Measurements from ENCODE around the gene ID1. TPM values are rescaled to one million over a fixed set of nuclear protein-coding genes. Genes with fewer than 3 reads are reported as not detected.
"Not testable (repeated sequence)": the region's sequence is repeated elsewhere in the genome, so short reads cannot be mapped to it uniquely, and the experiment has no call there.

ID1 gene
- total and polyA plus RNA-seq, 5 donors, result 122 to 273 (median 141) TPM

DNA sequence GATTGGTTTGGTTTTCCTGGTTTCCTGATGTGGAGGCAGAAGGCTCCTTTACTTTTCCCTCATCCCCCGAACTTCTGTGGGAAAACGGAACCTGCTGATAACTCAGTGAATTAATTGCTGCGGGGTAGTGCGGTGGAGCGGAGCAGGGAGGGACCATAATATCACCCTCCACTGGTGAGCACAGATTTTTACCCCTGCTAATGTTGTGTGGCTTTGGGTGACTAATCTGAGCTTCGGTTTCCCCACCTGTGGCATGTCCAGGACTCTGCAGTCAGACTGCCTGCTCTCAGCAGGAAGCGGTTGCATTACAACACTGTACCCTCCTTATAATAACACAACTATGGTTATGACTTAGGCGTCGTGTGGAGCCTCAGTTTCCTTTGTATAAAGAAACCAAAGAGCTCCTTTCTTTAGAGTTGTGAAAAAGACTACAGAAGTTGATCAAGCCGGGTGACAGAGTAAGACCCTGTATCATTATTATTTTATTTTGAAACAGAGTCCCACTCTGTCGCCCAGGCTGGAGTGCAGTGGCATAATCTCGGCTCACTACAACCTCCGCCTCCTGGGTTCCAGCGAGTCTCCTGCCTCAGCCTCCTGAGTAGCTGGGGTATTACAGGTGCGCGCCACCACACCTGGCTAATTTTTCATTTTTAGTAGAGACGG, 2.2 kb upstream of the ID1 start:
- 72% methylated on average over 17 of the region's 17 CpGs for WGBS
- no peaks in the 10 kb centered on the region for H3K4me1 ChIP-seq (ENCODE audit: control insufficient read depth, insufficient read depth, low read length)
- ATAC-seq (no peak), DNase-seq (peak in 1 of 3 donors; percentile 51)
- intact Hi-C loops (cut with DNase I), result no loop called here
- no peaks in the 10 kb centered on the region for H3K27me3 ChIP-seq (ENCODE audit: control insufficient read depth, insufficient read depth)
- peak overlapping the region; percentile 19 for H3K27ac ChIP-seq (ENCODE audit: low read length)
- H3K4me3 ChIP-seq (ENCODE audit: low read length), result no peak overlapping the region
- no peaks in the 10 kb centered on the region for H3K9me3 ChIP-seq (ENCODE audit: control insufficient read depth, low read length)

DNA sequence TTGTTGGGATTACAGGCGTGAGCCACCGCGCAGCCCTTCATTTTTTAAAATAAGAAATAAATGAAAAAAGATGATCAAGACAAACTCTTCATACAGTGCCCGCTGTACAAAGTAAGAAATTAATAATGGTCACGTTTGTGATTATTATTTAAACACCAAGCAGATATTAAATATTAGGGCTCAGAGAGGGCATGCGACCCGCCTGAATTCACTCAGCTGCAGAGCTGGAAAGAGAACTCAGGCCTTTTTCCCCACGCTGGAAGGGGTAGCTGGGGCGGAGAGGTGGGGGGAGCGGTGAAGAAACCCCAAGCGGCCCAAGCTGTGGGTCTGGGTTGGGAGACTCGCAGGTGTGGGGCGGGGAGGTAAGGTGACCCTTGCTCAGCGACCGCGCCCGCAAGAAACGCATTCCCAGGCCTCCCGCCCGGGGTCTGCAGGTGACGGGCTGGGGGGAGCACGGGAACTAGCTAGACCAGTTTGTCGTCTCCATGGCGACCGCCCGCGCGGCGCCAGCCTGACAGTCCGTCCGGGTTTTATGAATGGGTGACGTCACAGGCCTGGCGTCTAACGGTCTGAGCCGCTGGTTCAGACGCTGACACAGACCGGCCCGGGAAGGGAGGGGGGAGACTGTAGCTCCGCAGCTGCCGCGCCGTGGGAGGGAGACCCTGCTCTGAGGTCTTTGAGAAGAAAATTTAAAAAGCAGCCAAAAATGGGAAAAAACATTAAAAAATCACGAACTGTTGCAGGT, 1.1 kb upstream of the ID1 start:
- Histone ChIP-seq H3K4me3 (ENCODE audit: low read length) (peak overlapping the region; percentile 64), H3K9me3 (ENCODE audit: control insufficient read depth, low read length) (no peaks in the 10 kb centered on the region), H3K27me3 (ENCODE audit: control insufficient read depth, insufficient read depth) (no peaks in the 10 kb centered on the region), H3K4me1 (ENCODE audit: control insufficient read depth, insufficient read depth, low read length) (no peaks in the 10 kb centered on the region), H3K27ac (ENCODE audit: low read length) (peak overlapping the region; percentile 95)
- 12% methylated on average over 43 of the region's 43 CpGs for WGBS
- ATAC-seq (peak; percentile 79 to 88), DNase-seq (peak; percentile 99 to 100 (median 99))
- intact Hi-C loops (cut with DNase I), result loop anchor here in 2 of 4 donors (2.0 kb wide), 1 partner anchor 31 kb away; no protein-coding TSS in a partner anchor

DNA sequence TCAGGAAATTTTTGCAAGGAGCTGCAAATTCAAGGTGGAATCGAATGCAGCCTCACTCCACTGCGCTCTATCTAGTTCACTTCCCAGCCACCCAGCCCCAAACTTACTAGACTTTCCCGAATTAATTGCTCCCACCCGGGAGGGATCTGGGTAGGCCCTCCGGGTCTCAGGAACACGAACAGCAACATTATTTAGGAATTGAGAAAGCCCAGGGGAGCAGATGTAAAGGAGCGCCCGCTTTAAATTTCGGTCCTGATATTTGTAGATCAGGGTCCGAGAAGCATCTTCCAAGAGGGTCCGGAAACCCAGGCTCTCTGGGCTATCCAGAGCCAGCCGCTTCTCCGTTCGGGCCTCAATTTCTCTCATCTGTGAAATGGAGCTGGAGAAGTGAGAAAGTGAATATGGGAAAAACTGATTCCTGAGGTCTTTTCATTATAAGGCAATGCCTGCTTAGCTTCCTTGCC, 490 bp upstream of the ID1 start:
- Histone ChIP-seq H3K27me3 (ENCODE audit: control insufficient read depth, insufficient read depth) (no peaks in the 10 kb centered on the region), H3K4me1 (ENCODE audit: control insufficient read depth, insufficient read depth, low read length) (no peaks in the 10 kb centered on the region), H3K4me3 (ENCODE audit: low read length) (peak overlapping the region; percentile 64), H3K27ac (ENCODE audit: low read length) (peak overlapping the region; percentile 95), H3K9me3 (ENCODE audit: control insufficient read depth, low read length) (no peaks in the 10 kb centered on the region)
- whole genome bisulfite sequencing, result 0% methylated on average over 14 of the region's 14 CpGs
- DNase-seq, result no peak
- ATAC-seq, result no peak
- intact Hi-C loops (cut with DNase I), result loop anchor here in 2 of 4 donors (2.0 kb wide), 1 partner anchor 32 kb away; no protein-coding TSS in a partner anchor

DNA sequence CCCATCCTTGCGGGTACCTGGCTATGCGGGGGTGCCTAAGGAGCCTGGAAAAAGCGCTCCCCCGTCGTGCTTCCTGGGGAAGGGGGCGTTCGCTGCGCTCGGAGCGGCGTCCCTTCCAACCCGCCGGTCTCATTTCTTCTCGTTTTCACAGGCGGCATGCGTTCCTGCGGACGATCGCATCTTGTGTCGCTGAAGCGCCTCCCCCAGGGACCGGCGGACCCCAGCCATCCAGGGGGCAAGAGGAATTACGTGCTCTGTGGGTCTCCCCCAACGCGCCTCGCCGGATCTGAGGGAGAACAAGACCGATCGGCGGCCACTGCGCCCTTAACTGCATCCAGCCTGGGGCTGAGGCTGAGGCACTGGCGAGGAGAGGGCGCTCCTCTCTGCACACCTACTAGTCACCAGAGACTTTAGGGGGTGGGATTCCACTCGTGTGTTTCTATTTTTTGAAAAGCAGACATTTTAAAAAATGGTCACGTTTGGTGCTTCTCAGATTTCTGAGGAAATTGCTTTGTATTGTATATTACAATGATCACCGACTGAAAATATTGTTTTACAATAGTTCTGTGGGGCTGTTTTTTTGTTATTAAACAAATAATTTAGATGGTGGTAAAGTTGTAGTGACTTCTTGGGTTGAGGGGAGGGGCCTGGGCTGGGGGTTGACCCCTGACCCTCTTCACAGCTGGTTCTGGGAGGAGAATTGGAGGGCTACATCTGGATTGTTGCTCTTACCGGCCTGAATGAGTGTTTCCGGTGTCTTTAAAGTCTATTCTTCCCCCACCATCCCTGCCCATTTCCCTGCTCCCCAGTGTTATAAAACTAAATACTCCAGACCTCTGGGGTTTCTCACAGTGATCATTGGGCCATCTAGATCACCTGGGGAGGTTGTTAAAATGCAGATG, 1.1 kb downstream of the ID1 start:
- H3K4me3 ChIP-seq (ENCODE audit: low read length), result peak overlapping the region; percentile 64
- no peaks in the 10 kb centered on the region for H3K27me3 ChIP-seq (ENCODE audit: control insufficient read depth, insufficient read depth)
- H3K4me1 ChIP-seq (ENCODE audit: control insufficient read depth, insufficient read depth, low read length), result no peaks in the 10 kb centered on the region
- peak overlapping the region; percentile 95 for H3K27ac ChIP-seq (ENCODE audit: low read length)
- H3K9me3 ChIP-seq (ENCODE audit: control insufficient read depth, low read length), result no peaks in the 10 kb centered on the region
- WGBS, result 5% methylated on average over 39 of the region's 39 CpGs
- no peak for ATAC-seq
- intact Hi-C loops (cut with DNase I), result loop anchor here in 2 of 4 donors (2.0 kb wide), 1 partner anchor 33 kb away; no protein-coding TSS in a partner anchor
- peak; percentile 47 to 79 (median 74) for DNase-seq

DNA sequence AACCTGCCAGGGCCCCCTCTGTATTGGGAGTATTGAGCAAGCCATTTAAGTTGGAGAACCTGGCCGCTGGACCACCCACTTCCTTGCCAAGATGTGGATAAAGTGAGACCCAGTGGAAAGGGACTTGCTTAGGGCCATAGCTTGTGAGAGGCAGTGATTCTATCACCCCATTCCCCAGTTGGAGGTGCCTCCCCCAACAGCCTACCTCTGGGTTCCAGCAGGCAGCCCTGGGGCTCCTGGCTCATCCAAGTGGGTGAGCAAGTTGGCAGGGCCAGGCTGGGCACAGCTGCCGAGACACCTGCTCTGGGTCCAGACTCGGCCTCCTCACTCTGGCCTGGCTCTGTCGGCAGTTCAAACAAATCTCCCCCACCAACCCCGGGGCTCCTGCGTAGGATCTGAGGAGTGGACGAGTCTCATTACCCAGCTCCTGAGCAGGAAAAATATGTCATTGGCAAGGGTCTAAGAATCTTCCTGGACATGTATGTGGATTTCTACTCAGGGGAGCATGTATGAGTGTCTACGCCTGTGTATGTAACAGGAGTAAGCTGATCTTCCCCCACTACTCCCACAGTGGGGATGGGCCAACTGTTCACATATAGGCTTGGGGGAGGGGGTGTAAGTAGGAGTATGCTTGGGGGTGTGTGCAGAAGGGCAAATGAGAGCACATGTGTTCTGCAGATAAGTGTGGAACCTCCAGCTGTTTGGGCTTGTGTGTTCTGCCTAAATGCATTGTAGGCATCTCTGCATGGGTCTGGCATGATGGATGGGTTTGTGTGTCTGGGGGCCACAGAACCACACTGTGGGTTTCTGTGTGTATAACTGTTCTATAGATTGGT, 1.9 kb downstream of the ID1 start:
- Histone ChIP-seq H3K27ac (ENCODE audit: low read length) (peak overlapping the region; percentile 95), H3K4me1 (ENCODE audit: control insufficient read depth, insufficient read depth, low read length) (no peaks in the 10 kb centered on the region), H3K4me3 (ENCODE audit: low read length) (peak overlapping the region; percentile 64), H3K27me3 (ENCODE audit: control insufficient read depth, insufficient read depth) (no peaks in the 10 kb centered on the region), H3K9me3 (ENCODE audit: control insufficient read depth, low read length) (no peaks in the 10 kb centered on the region)
- ATAC-seq (peak in 1 of 2 donors; percentile 2), DNase-seq (peak; percentile 52 to 74 (median 71))
- 34% methylated on average over 8 of the region's 8 CpGs for WGBS
- intact Hi-C loops (cut with DNase I), result no loop called here

DNA sequence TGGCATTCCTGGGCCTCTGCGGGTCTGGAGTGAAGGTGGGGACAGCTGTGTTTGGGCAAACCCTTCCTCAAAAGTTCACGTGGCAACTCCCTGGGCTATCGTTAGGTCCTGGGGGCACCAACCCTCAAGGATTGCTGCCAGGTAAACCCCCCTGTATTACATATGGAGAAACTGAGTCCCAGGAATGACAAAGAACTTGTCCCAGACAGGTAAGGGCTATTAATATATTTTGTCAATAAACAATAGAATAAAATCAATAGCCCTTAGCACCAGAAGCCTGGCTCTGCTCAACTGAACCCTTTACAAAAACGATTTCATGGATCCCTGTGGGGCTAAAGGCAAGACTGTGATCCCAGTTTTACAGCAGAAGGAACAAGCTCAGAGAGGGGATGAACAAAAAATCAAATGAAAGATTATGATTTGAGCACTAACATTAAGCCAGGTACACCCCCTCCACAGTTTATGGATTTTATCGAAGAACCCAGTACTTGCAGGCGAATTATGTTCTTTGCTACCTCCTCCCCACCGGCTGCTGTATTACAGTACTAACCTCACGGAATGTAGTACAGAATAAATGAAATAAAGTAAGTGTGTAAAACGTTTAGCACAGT, 2.7 kb downstream of the ID1 start:
- ATAC-seq (no peak), DNase-seq (peak in 1 of 3 donors; percentile 47)
- Histone ChIP-seq H3K4me3 (ENCODE audit: low read length) (peak overlapping the region; percentile 64), H3K27ac (ENCODE audit: low read length) (peak overlapping the region; percentile 95), H3K27me3 (ENCODE audit: control insufficient read depth, insufficient read depth) (no peaks in the 10 kb centered on the region), H3K9me3 (ENCODE audit: control insufficient read depth, low read length) (no peaks in the 10 kb centered on the region), H3K4me1 (ENCODE audit: control insufficient read depth, insufficient read depth, low read length) (no peaks in the 10 kb centered on the region)
- intact Hi-C loops (cut with DNase I), result no loop called here
- 39% methylated on average over 9 of the region's 9 CpGs for WGBS

DNA sequence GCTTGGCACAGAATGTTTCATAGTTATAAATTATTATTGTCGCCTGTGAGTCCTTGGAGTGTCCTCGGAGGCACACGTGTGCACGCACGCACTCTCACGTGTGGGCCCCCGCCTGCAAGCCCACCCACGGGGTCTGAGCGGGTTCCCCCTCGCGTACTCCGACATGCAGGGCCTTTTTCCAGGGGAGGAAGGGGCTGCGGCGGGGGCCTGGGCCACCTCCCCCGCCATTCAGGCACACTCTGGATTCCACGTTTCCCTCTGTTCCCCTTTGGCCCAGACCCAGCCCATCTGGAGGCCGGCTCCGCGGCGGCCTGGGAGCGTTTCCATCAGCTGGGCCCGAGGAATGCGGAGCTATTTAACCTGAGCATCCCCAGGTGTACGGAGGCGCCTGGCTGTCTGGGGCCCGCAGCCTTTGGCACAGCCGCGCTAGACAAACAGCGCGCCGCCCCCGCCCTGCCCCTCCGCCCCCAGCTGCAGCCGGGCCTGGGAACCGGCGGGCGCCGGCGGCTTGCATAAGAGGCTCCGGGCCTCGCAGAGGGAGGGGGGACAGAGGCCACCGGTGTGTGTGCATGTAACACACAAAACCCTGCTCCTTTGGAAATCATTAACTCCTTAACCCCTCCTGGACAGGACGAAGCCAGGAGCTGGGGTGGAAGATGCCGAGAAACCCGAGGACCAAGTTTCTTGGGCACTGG, 3.3 kb downstream of the ID1 start:
- H3K27ac ChIP-seq (ENCODE audit: low read length), result peak overlapping the region; percentile 84
- 8% methylated on average over 45 of the region's 45 CpGs for WGBS
- peak; percentile 85 to 93 (median 92) for DNase-seq
- intact Hi-C loops (cut with DNase I), result no loop called here
- peak; percentile 30 to 42 for ATAC-seq
- peak overlapping the region; percentile 64 for H3K4me3 ChIP-seq (ENCODE audit: low read length)
- H3K4me1 ChIP-seq (ENCODE audit: control insufficient read depth, insufficient read depth, low read length), result no peaks in the 10 kb centered on the region
- H3K9me3 ChIP-seq (ENCODE audit: control insufficient read depth, low read length), result no peaks in the 10 kb centered on the region
- H3K27me3 ChIP-seq (ENCODE audit: control insufficient read depth, insufficient read depth), result no peaks in the 10 kb centered on the region

DNA sequence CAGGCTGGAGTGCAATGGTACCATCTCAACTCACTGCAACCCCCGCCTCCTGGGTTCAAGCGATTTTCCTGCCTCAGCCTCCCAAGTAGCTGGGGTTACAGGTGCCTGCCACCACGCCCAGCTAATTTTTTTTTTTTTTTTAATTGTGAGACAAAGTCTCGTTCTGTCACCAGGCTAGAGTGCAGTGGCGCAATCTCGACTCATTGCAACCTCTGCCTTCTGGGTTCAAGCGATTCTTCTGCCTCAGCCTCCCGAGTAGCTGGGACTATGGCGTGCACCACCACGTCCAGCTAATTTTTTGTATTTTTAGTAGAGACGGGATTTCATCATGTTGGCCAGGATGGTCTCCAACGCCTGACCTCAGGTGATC, 7.2 kb downstream of the ID1 start:
- 88% methylated on average over 12 of the region's 12 CpGs for WGBS
- intact Hi-C loops (cut with DNase I), result loop anchor here in 3 of 4 donors (2.0 to 5.0 kb wide), 4 partner anchors 43 to 51 kb away; no protein-coding TSS in a partner anchor
- not testable (repeated sequence) for DNase-seq; H3K4me3 ChIP-seq (ENCODE audit: low read length); H3K9me3 ChIP-seq (ENCODE audit: control insufficient read depth, low read length); ATAC-seq; H3K27ac ChIP-seq (ENCODE audit: low read length); H3K4me1 ChIP-seq (ENCODE audit: control insufficient read depth, insufficient read depth, low read length); H3K27me3 ChIP-seq (ENCODE audit: control insufficient read depth, insufficient read depth)

DNA sequence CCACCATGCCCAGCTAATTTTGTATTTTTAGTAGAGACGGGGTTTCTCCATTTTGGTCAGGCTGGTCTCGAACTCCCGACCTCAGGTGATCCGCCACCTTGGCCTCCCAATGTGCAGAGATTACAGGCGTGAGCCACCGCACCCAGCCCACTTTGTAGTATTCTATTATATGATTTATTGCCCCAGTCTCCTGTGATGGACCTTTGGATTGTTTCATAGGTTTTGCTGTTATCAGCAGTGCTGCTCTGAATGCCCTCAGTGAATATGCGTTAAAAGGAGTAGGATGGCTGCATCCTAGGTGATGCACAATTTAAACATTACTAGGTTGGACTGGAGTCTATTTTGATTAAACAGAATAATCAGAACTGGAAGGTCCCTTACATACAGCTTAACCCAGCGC, 10.3 kb downstream of the ID1 start:
- H3K27ac ChIP-seq (ENCODE audit: low read length), result no peak overlapping the region
- 94% methylated on average over 8 of the region's 8 CpGs for WGBS
- H3K4me1 ChIP-seq (ENCODE audit: control insufficient read depth, insufficient read depth, low read length), result no peaks in the 10 kb centered on the region
- no peaks in the 10 kb centered on the region for H3K27me3 ChIP-seq (ENCODE audit: control insufficient read depth, insufficient read depth)
- intact Hi-C loops (cut with DNase I), result no loop called here
- no peak overlapping the region for H3K4me3 ChIP-seq (ENCODE audit: low read length)
- ATAC-seq (no peak), DNase-seq (peak in 2 of 3 donors; percentile 19 to 21)
- no peaks in the 10 kb centered on the region for H3K9me3 ChIP-seq (ENCODE audit: control insufficient read depth, low read length)
